HAP-1 (cell line): ENCODE results near the gene KRT33A.
"Not testable (repeated sequence)": the region's sequence is repeated elsewhere in the genome, so short reads cannot be mapped to it uniquely, and the experiment has no call there.

Source experiments
- DNase-seq, 2 experiments: peaks; one replicate each; pipeline ENCODE4 v3.0.0-alpha.2; 2016 to 2020; ENCODE audit warnings: low spot score in 2 of 2
- H3K27me3 ChIP-seq: fragments of 250-450 bp; sonication (Bioruptor Pico); 2 replicates; pipeline ENCODE4 v1.5.1; 2020; ENCODE audit warnings: low read depth, mild to moderate bottlenecking, moderate library complexity
- H3K36me3 ChIP-seq: fragments of 250-450 bp; sonication (Bioruptor Pico); replicated peaks from 2 replicates; pipeline ENCODE4 v1.5.1; 2020; ENCODE audit warnings: mild to moderate bottlenecking
- H3K4me1 ChIP-seq: fragments of 250-450 bp; sonication (Bioruptor Pico); 2 replicates; pipeline ENCODE4 v1.5.1; 2020; ENCODE audit warnings: mild to moderate bottlenecking
- H3K4me3 ChIP-seq: fragments of 250-450 bp; sonication (Bioruptor Pico); 2 replicates; pipeline ENCODE4 v1.5.1; 2020; ENCODE audit warnings: mild to moderate bottlenecking, moderate library complexity
- H3K9me3 ChIP-seq: fragments of 250-450 bp; sonication (Bioruptor Pico); 2 replicates; pipeline ENCODE4 v1.5.1; 2020; ENCODE audit warnings: mild to moderate bottlenecking, moderate library complexity
- in situ Hi-C: fragments of 300-500 bp; cut with MboI; formaldehyde crosslinking; loops from 3 replicates; pipeline ENCODE4 v1.14.3; 2020; ENCODE audit warnings: low sequenced_read_pairs, inconsistent platforms, mixed read lengths

Gene KRT33A

GRCh38 chr17:41347869-41348760, 2.5 kb downstream of the KRT33A start:
- no peaks in the 10 kb centered on the region for H3K27me3 ChIP-seq
- H3K36me3 ChIP-seq = no peaks in the 10 kb centered on the region
- no peak for DNase-seq
- H3K9me3 ChIP-seq = no peaks in the 10 kb centered on the region
- no peak overlapping the region for H3K4me3 ChIP-seq
- in situ Hi-C loops = loop anchor here (25.0 kb wide), 2 partner anchors 314 to 436 kb away; no protein-coding TSS in a partner anchor
- no peaks in the 10 kb centered on the region for H3K4me1 ChIP-seq

- H3K4me1 ChIP-seq, H3K27me3 ChIP-seq, DNase-seq, H3K36me3 ChIP-seq, H3K9me3 ChIP-seq, H3K4me3 ChIP-seq: not testable (repeated sequence)
- in situ Hi-C loops = loop anchor here (25.0 kb wide), 2 partner anchors 316 to 434 kb away; no protein-coding TSS in a partner anchor
Observed at GRCh38 chr17:41346421-41346820, 4.2 kb downstream of the KRT33A start.

- Histone ChIP-seq H3K4me1 (no peaks in the 10 kb centered on the region), H3K9me3 (no peaks in the 10 kb centered on the region), H3K27me3 (no peaks in the 10 kb centered on the region), H3K4me3 (no peak overlapping the region), H3K36me3 (no peaks in the 10 kb centered on the region)
- in situ Hi-C loops = loop anchor here (25.0 kb wide), 2 partner anchors 316 to 434 kb away; no protein-coding TSS in a partner anchor
- no peak for DNase-seq
Observed at GRCh38 chr17:41345992-41346391, 4.6 kb downstream of the KRT33A start.

GRCh38 chr17:41343029-41343428, 7.6 kb downstream of the KRT33A start:
- no peaks in the 10 kb centered on the region for H3K36me3 ChIP-seq
- no peaks in the 10 kb centered on the region for H3K9me3 ChIP-seq
- H3K4me3 ChIP-seq = no peak overlapping the region
- H3K4me1 ChIP-seq = no peaks in the 10 kb centered on the region
- no peak for DNase-seq
- in situ Hi-C loops = loop anchor here (25.0 kb wide), 2 partner anchors 319 to 431 kb away; no protein-coding TSS in a partner anchor
- no peaks in the 10 kb centered on the region for H3K27me3 ChIP-seq

- Histone ChIP-seq H3K27me3 (peaks cover 3% of the 10 kb centered on the region; the same call in 1 of the 2 replicates), H3K4me3 (no peak overlapping the region), H3K4me1 (no peaks in the 10 kb centered on the region), H3K36me3 (no peaks in the 10 kb centered on the region), H3K9me3 (no peaks in the 10 kb centered on the region)
- in situ Hi-C loops = loop anchor here (25.0 kb wide), 2 partner anchors 321 to 429 kb away; no protein-coding TSS in a partner anchor
- DNase-seq = no peak
Observed at GRCh38 chr17:41340934-41341861, 9.4 kb downstream of the KRT33A start.

- Histone ChIP-seq H3K36me3 (no peaks in the 10 kb centered on the region), H3K9me3 (no peaks in the 10 kb centered on the region), H3K4me3 (no peak overlapping the region), H3K4me1 (no peaks in the 10 kb centered on the region), H3K27me3 (peaks cover 3% of the 10 kb centered on the region; the same call in 1 of the 2 replicates)
- no peak for DNase-seq
- in situ Hi-C loops = loop anchor here (25.0 kb wide), 2 partner anchors 322 to 428 kb away; no protein-coding TSS in a partner anchor
Observed at GRCh38 chr17:41340494-41340893, 10.1 kb downstream of the KRT33A start.

GRCh38 chr17:41339571-41340172, 11.0 kb downstream of the KRT33A start:
- no peak for DNase-seq
- in situ Hi-C loops = loop anchor here (25.0 kb wide), 2 partner anchors 323 to 427 kb away; no protein-coding TSS in a partner anchor
- Histone ChIP-seq H3K9me3 (no peaks in the 10 kb centered on the region), H3K4me3 (no peak overlapping the region), H3K27me3 (peaks cover 3% of the 10 kb centered on the region; the same call in 1 of the 2 replicates), H3K4me1 (no peaks in the 10 kb centered on the region), H3K36me3 (no peaks in the 10 kb centered on the region)

GRCh38 chr17:41338961-41339485, 11.6 kb downstream of the KRT33A start:
- no peak for DNase-seq

GRCh38 chr17:41335747-41336146, 14.9 kb downstream of the KRT33A start:
- H3K4me3 ChIP-seq = no peak overlapping the region
- no peaks in the 10 kb centered on the region for H3K9me3 ChIP-seq
- no peaks in the 10 kb centered on the region for H3K4me1 ChIP-seq
- no peaks in the 10 kb centered on the region for H3K36me3 ChIP-seq
- in situ Hi-C loops = loop anchor here (25.0 kb wide), 2 partner anchors 327 to 423 kb away; no protein-coding TSS in a partner anchor
- no peak for DNase-seq
- peaks cover 3% of the 10 kb centered on the region; the same call in 1 of the 2 replicates for H3K27me3 ChIP-seq

More at GRCh38 chr17:41338961-41339485, 11.6 kb downstream of the KRT33A start:
- Histone ChIP-seq H3K27me3 (peaks cover 3% of the 10 kb centered on the region; the same call in 1 of the 2 replicates), H3K36me3 (no peaks in the 10 kb centered on the region), H3K4me3 (no peak overlapping the region), H3K4me1 (no peaks in the 10 kb centered on the region), H3K9me3 (no peaks in the 10 kb centered on the region)
- in situ Hi-C loops = loop anchor here (25.0 kb wide), 2 partner anchors 323 to 427 kb away; no protein-coding TSS in a partner anchor

GRCh38 chr17:41334385-41335305, 16.0 kb downstream of the KRT33A start:
- in situ Hi-C loops = loop anchor here (25.0 kb wide), 2 partner anchors 328 to 422 kb away; no protein-coding TSS in a partner anchor
- no peak for DNase-seq
- Histone ChIP-seq H3K4me1 (no peaks in the 10 kb centered on the region), H3K27me3 (peaks cover 3% of the 10 kb centered on the region; the same call in 1 of the 2 replicates), H3K36me3 (no peaks in the 10 kb centered on the region), H3K9me3 (no peaks in the 10 kb centered on the region), H3K4me3 (no peak overlapping the region)

GRCh38 chr17:41333836-41334235, 16.8 kb downstream of the KRT33A start:
- in situ Hi-C loops = loop anchor here (25.0 kb wide), 2 partner anchors 328 to 422 kb away; no protein-coding TSS in a partner anchor
- H3K4me3 ChIP-seq = no peak overlapping the region
- H3K9me3 ChIP-seq = no peaks in the 10 kb centered on the region
- no peak for DNase-seq
- H3K36me3 ChIP-seq = no peaks in the 10 kb centered on the region
- peaks cover 3% of the 10 kb centered on the region; the same call in 1 of the 2 replicates for H3K27me3 ChIP-seq
- no peaks in the 10 kb centered on the region for H3K4me1 ChIP-seq

- in situ Hi-C loops = loop anchor here (25.0 kb wide), 2 partner anchors 329 to 421 kb away; no protein-coding TSS in a partner anchor
- Histone ChIP-seq H3K4me1 (no peaks in the 10 kb centered on the region), H3K9me3 (no peaks in the 10 kb centered on the region), H3K27me3 (peaks cover 3% of the 10 kb centered on the region; the same call in 1 of the 2 replicates), H3K36me3 (no peaks in the 10 kb centered on the region), H3K4me3 (no peak overlapping the region)
- no peak for DNase-seq
Observed at GRCh38 chr17:41333098-41333497, 17.5 kb downstream of the KRT33A start.
